ENCODE results near the gene IFFO2. TPM values are rescaled to one million over a fixed set of nuclear protein-coding genes. Genes with fewer than 3 reads are reported as not detected.

IFFO2 gene
- total RNA-seq, 4 donors from 2014 or later, result 4.1 to 19.4 (median 7.3) TPM

DNA sequence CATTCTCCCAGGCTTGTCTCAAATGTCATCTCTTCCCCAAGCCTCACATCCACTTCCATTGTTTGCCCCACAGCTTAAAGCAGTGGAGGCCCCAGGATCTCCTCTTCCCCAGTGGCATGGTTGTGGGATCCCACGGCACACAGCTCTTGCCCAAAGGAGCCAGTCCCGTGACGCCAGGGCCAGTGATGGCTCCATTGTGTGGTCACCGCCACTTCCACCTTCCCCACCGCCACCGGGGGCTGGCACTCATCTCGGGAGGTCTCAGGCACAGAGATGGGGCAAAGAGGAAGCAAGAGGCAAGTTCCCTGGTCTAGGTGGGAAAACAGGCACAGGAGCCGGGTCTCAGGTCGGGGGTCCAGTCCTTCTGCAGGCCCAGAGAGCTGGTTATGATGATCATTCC, 31.2 kb downstream of the IFFO2 start:
- Histone ChIP-seq H3K4me1 (peaks cover 12 to 32% of the 10 kb centered on the region in 2 donors), H3K4me3 (no peak overlapping the region), H3K9me3 (no peaks in the 10 kb centered on the region), H3K27ac (peak overlapping the region; percentile 92 to 99), H3K27me3 (no peaks in the 10 kb centered on the region), H3K36me3 (no peaks in the 10 kb centered on the region)
- intact Hi-C loops (cut with DNase I; ENCODE audit: low total_unique reads), result no loop called here
- DNase-seq, result no peak
- TF ChIP-seq, protein P1, sequence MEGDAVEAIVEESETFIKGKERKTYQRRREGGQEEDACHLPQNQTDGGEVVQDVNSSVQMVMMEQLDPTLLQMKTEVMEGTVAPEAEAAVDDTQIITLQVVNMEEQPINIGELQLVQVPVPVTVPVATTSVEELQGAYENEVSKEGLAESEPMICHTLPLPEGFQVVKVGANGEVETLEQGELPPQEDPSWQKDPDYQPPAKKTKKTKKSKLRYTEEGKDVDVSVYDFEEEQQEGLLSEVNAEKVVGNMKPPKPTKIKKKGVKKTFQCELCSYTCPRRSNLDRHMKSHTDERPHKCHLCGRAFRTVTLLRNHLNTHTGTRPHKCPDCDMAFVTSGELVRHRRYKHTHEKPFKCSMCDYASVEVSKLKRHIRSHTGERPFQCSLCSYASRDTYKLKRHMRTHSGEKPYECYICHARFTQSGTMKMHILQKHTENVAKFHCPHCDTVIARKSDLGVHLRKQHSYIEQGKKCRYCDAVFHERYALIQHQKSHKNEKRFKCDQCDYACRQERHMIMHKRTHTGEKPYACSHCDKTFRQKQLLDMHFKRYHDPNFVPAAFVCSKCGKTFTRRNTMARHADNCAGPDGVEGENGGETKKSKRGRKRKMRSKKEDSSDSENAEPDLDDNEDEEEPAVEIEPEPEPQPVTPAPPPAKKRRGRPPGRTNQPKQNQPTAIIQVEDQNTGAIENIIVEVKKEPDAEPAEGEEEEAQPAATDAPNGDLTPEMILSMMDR (IDR thresholded peaks at IDR 0.05), result no peak
- no peak for TF ChIP-seq POLR2A (IDR thresholded peaks at IDR 0.05)

DNA sequence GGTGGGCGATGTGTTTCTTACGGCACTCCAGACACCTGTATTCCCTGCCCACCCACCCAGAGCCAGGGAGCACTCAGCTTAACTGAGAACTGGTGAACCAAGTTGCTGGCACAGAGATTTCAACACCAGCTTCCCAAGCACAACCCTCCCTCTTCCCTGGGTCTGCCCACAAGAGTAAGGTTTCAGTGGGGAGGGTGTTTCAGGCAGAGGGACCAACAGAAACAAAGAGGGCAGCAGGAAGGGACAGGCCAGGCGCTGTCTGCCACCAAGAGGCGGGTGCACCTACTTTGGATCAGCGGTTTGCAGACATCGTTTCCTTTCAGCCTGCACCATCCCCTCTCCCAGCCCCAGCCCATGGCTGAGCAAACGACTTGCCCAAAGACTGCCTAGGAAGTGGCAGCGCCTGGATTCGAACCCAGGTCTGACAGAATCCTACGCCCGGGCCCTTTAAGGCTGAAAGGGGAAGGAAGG, 32.2 kb downstream of the IFFO2 start:
- Histone ChIP-seq H3K9me3 (no peaks in the 10 kb centered on the region), H3K4me3 (no peak overlapping the region), H3K4me1 (peaks cover 12 to 32% of the 10 kb centered on the region in 2 donors), H3K27me3 (no peaks in the 10 kb centered on the region), H3K27ac (peak overlapping the region; percentile 92 to 99), H3K36me3 (no peaks in the 10 kb centered on the region)
- no peak for DNase-seq
- no peak for TF ChIP-seq POLR2A (IDR thresholded peaks at IDR 0.05)
- TF ChIP-seq, protein P1 (IDR thresholded peaks at IDR 0.05), result no peak
- intact Hi-C loops (cut with DNase I; ENCODE audit: low total_unique reads), result no loop called here

DNA sequence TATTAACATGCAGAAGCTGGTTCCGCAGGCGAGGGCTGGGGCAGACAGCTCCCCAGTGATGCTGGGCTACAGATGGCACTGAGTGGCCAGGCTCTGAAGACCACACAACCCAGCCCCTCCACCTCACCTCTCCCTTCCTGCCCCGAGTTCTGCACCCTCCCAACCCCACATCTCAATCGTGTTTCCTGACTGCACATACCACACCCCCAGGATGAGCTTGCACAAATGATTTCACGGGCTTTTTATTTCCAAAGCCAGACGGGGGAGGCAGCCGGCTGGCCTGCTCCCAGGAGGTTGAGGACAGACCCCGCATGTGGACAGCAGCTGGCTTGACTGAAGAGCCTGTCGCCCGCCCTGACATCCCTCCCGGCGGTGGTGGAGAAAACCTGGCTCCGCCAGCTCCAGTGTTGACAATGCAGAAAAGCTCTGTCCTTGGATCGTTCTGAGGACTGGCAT, 32.7 kb downstream of the IFFO2 start:
- H3K9me3 ChIP-seq, result no peaks in the 10 kb centered on the region
- no peak for DNase-seq
- H3K27ac ChIP-seq, result peak overlapping the region; percentile 92 to 99
- intact Hi-C loops (cut with DNase I; ENCODE audit: low total_unique reads), result no loop called here
- peaks cover 12 to 32% of the 10 kb centered on the region in 2 donors for H3K4me1 ChIP-seq
- TF ChIP-seq POLR2A (IDR thresholded peaks at IDR 0.05), result no peak
- TF ChIP-seq, protein P1 (IDR thresholded peaks at IDR 0.05), result no peak
- H3K4me3 ChIP-seq, result no peak overlapping the region
- no peaks in the 10 kb centered on the region for H3K27me3 ChIP-seq
- H3K36me3 ChIP-seq, result no peaks in the 10 kb centered on the region

DNA sequence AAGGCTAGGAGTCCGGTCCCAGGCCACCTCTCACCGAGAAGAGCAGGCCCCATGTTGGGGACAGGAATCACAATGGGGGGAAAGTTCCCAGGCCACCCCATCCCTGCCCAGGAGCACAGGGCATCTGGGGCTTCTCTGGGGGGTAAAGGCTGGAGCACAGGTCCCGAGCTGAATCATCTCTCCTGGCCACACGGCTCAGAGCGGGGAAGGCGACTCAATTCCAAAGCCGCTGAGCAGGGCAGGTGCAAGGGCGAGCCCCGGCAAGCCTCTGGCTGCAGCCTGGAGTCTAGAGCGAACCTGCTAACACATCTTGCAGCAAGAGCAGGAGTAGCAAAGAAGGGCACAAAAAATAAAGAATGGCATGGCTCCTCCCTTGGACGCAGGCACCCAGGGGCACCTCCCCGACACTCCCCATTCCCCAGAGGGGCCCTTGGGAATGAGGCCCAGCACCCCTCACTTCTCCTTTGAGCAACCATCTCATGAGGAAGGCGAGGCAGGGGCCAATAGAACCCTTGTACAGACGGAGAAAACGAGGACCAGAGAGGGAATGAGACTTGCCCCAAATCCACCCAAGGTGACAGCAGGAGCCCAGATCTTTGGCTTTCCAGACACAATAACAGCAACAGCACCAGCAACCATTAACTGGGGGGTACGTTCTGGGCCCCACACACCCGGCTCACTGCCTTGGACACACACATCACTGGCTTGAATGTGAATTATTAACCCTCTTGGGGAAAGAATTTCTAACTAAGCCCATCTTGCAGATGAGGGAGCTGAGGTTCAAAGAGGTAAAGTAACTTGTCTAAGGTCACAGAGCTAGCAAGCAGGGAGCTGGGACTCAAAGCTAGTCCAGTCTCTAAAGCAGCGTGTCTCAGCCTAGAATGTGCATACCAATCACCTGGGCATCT, 33.4 kb downstream of the IFFO2 start:
- intact Hi-C loops (cut with DNase I; ENCODE audit: low total_unique reads), result no loop called here
- Histone ChIP-seq H3K4me1 (peaks cover 12 to 32% of the 10 kb centered on the region in 2 donors), H3K27me3 (no peaks in the 10 kb centered on the region), H3K9me3 (no peaks in the 10 kb centered on the region), H3K4me3 (no peak overlapping the region), H3K27ac (peak overlapping the region; percentile 92 to 99), H3K36me3 (no peaks in the 10 kb centered on the region)
- no peak for DNase-seq
- TF ChIP-seq POLR2A (IDR thresholded peaks at IDR 0.05), result no peak
- TF ChIP-seq, protein P1 (IDR thresholded peaks at IDR 0.05), result no peak

DNA sequence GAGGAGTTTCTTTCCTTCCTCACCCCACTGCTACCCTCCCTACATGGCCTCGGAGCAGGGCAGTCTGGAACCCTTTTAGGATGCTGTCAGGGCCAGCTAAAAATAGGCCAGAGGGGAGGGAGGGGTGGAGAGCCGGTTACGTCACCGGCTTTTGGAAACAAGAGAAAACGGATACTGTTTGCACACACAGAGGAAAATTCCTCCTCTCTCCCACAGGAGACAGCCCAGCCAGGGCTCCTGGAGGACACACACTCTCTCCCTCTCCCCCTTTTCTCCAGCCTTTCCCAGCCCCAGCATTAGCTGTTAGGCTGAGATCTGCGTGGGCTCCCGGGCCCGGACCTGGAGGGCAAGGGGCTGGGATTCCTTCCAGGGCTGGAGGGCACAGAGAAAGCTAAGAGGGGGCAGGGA, 34.2 kb downstream of the IFFO2 start:
- Histone ChIP-seq H3K4me3 (no peak overlapping the region), H3K36me3 (no peaks in the 10 kb centered on the region), H3K9me3 (no peaks in the 10 kb centered on the region), H3K4me1 (peaks cover 12 to 26% of the 10 kb centered on the region in 2 donors), H3K27ac (peak overlapping the region; percentile 92 to 99), H3K27me3 (no peaks in the 10 kb centered on the region)
- TF ChIP-seq, protein P1 (IDR thresholded peaks at IDR 0.05), result peak in 3 of 4 experiments; percentile 6 to 59 (median 35)
- TF ChIP-seq POLR2A (IDR thresholded peaks at IDR 0.05), result peak; percentile 72 to 88
- intact Hi-C loops (cut with DNase I; ENCODE audit: low total_unique reads), result no loop called here
- DNase-seq, result peak; percentile 92 to 96
